Measurements from ENCODE around the gene MAB21L1. TPM values are rescaled to one million over a fixed set of nuclear protein-coding genes. Genes with fewer than 3 reads are reported as not detected.

Gene MAB21L1
- total RNA-seq, 4 donors from 2014 or later, result 0.31 to 2.0 (median 0.37) TPM; not detected in 1

DNA sequence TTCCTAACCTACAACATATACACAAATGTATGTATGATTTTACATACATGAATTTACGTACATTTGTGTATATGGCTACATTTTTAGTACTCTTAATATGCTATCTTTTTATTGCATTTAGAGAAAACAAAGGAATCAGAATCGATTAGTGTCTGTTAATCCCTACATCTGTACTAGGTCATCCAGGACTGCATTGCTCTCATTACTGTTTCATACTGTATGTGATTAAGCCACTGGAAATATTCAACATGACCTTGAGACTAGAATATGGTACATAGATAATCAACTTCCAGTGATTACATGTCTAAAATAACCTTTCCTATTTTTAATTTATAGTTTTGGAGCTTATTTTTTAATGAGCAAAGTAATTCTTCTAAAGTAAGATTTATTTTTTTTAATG lies 5.3 kb upstream of the MAB21L1 start:
- ATAC-seq (ENCODE audit: low FRiP score), result no peak
- DNase-seq (ENCODE audit: low spot score), result no peak
- TF ChIP-seq, protein P1, sequence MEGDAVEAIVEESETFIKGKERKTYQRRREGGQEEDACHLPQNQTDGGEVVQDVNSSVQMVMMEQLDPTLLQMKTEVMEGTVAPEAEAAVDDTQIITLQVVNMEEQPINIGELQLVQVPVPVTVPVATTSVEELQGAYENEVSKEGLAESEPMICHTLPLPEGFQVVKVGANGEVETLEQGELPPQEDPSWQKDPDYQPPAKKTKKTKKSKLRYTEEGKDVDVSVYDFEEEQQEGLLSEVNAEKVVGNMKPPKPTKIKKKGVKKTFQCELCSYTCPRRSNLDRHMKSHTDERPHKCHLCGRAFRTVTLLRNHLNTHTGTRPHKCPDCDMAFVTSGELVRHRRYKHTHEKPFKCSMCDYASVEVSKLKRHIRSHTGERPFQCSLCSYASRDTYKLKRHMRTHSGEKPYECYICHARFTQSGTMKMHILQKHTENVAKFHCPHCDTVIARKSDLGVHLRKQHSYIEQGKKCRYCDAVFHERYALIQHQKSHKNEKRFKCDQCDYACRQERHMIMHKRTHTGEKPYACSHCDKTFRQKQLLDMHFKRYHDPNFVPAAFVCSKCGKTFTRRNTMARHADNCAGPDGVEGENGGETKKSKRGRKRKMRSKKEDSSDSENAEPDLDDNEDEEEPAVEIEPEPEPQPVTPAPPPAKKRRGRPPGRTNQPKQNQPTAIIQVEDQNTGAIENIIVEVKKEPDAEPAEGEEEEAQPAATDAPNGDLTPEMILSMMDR (IDR thresholded peaks at IDR 0.05), result no peak

DNA sequence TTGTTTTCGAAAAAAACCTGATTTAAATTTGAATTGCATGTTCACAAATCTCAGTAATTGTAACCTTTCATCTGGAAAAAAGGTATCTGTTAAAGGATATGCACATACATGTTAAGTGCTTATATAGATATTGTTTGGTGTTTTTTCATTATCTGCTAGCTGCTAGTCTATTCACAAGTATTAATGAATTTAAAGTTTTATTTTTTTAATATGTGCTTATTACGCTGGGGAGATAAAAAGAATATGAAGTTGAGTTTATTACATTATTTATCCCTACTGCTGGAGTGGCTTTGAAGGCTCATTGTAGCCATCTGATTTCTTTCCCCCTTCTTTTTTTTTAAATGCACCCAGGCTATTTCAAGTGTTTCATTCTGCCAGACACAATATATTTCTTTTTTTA lies 3.9 kb upstream of the MAB21L1 start:
- ATAC-seq (ENCODE audit: low FRiP score), result no peak
- no peak for DNase-seq (ENCODE audit: low spot score)
- TF ChIP-seq, protein P1 (IDR thresholded peaks at IDR 0.05), result no peak

DNA sequence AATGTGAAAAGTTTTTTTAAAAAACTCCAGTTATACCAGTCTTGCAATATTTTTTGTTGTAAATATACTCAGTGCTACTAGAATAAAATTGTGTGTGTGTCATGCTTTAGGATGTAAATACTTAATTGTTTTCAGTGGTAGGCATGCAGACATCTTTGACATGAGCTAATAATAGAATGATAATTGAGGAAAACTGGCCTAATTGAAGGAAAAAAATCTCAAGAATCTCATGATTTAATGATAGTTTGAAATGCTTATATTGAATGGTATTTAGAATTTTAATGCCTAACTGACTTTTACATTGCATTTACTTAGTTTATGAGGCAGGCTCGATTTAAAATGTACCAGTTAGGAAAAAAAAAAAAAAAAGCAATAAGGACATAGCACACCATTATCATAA lies 3.2 kb upstream of the MAB21L1 start:
- TF ChIP-seq, protein P1 (IDR thresholded peaks at IDR 0.05), result no peak
- ATAC-seq (ENCODE audit: low FRiP score) (no peak), DNase-seq (ENCODE audit: low spot score) (no peak)

DNA sequence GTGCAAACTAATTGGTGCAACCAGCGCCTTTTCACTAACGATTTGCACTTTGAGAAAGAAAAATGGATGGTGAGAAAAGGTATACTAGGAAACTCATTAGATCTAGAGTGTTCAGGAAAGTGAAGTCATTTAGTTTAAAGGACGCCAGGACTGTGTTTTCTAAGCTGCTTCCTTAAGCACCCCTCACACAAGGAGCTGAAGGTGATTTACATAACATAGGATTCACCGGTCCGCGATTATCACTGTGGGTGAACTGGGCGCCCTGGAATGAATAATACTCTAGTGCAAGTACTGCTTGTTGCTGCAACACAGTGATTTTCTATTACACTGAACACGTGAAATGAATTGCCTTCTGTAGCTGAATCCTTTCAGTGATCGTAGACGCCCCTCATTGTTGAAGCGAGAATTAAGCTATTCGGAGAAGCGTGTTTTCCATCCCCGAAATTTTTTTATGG lies 2.6 kb upstream of the MAB21L1 start:
- ATAC-seq (ENCODE audit: low FRiP score), result no peak
- DNase-seq (ENCODE audit: low spot score), result no peak
- TF ChIP-seq, protein P1 (IDR thresholded peaks at IDR 0.05), result no peak

DNA sequence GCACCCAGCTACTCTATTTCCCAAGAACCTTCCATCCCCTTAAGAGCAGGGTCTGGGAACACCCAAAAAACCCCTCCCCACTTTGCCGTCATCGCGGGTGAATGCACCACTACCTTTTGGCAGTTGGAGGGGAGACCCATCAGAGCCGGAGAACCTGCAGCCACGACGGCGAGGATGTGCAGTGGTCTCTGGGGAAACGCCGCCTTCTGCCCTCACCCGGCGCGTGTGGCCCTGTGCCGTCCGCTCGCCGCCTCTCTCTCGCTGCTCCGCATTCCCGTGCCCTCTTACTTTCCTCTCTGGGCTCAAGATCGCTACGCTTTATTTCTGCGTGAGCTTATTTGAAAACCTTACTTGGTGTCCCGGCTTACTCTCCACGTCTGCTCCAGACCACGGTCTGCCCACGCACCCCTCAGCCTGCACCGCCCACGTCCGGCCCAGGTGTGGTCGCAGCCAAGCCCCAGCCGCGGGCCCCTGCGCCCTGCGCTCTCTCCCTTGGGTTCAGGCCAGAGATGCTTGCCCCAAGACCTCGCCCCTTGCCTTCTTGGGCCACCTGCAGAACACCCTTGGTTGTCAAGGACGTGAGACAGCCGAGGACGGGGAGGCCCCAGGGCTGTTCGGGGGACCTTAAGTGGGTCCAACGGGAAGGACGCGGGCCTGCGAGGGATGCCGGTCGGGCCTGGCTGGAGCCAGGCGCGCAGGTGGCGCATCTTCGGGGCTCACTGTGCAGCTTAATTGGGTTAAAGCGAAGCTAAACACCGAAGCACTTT lies 2.0 kb upstream of the MAB21L1 start:
- DNase-seq (ENCODE audit: low spot score), result no peak
- ATAC-seq (ENCODE audit: low FRiP score), result no peak

DNA sequence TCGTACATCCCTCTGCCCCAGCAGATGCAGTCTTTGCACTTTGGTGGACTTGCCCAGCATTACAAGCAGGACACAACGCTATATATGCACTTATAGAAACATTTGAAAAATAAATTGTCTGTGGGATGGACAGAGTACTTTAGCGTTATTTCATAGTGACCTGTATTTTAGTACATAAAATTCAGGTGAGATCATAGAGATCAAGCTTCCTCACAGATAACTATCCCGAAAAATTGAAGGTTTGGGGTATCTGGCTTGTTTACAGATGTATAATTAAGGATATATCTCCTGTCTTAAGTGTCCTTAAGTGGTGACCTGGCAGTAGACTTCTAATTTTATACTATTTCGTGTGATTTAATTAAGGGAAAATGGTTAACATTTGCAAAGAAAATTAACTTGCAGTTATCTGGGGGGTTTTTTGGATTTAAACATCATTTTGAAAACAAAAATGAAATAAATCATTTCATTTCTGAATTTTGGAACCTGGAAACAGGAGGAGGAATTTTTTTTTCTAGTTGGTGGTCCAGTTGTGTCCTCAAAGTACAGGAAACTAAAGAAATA lies 977 bp upstream of the MAB21L1 start:
- ATAC-seq (ENCODE audit: low FRiP score) (no peak), DNase-seq (ENCODE audit: low spot score) (no peak)
- TF ChIP-seq, protein P1 (IDR thresholded peaks at IDR 0.05), result no peak

More for the DNA sequence above, 2.0 kb upstream of the MAB21L1 start:
- TF ChIP-seq, protein P1 (IDR thresholded peaks at IDR 0.05), result no peak
